Measurements from ENCODE around the gene IFNA4. TPM values are rescaled to one million over a fixed set of nuclear protein-coding genes. Genes with fewer than 3 reads are reported as not detected.

The IFNA4 gene
- total and polyA plus RNA-seq, 2 of the 8 experiments (the other 6 are each of a cell fraction or from before 2014, with no cell fraction given), result not detected

DNA sequence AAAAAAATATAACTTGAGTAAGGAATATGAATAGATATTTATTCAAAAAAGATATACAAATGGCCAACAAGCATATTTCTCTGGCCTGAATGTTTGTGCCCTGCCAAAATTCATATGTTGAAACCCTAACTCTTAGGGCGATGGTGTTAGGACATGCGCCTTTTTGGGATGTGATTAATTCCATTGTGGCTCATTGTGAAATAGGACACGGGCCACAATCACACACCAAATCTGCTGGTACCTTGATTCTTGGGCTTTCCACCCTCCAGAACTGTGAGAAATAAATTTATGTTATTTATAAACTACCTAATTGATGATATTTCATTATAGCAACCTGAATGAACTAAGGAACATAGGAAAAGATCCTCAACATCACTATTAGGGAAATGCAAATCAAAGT lies 15.2 kb downstream of the IFNA4 start:
- WGBS, 2 experiments (ENCODE audit: extremely low coverage in 1 of 2, insufficient coverage in 1 of 2, insufficient read length in 1 of 2, insufficient replicate concordance in 2 of 2, low coverage in 1 of 2, low lambda C conversion rate in 2 of 2, missing lambda C conversion rate in 1 of 2), result 91% methylated on average over 3 of the region's 3 CpGs; no CpG with 5 or more reads in 1 of the 2 experiments
- Histone ChIP-seq H3K4ac (replicated peaks; ENCODE audit: insufficient read length, low read depth, low read length) (no peak overlapping the region), H3K9me3 (ENCODE audit: insufficient read depth in 2 of 2, low read depth in 1 of 2, low read length in 1 of 2) (no peaks in the 10 kb centered on the region), H3K23me2 (ENCODE audit: low read depth, low read length) (no peaks in the 10 kb centered on the region), H2BK12ac (ENCODE audit: low read depth, low read length) (no peak overlapping the region), H2AFZ (ENCODE audit: low read length) (no peak overlapping the region), H3K14ac (ENCODE audit: insufficient read length) (no peak overlapping the region), H3K18ac (ENCODE audit: extremely low read depth, low read length) (no peak overlapping the region), H2BK120ac (replicated peaks; ENCODE audit: low read depth, low read length) (no peak overlapping the region), H4K8ac (ENCODE audit: extremely low read depth, insufficient read depth, low read length) (no peak overlapping the region), H3K4me1 (replicated peaks in 1 of 4; ENCODE audit: control insufficient read depth in 3 of 4, insufficient read depth in 4 of 4, low read length in 3 of 4) (no peaks in the 10 kb centered on the region), H3K23ac (ENCODE audit: insufficient read length) (no peak overlapping the region), H3K9ac (replicated peaks in 1 of 4; ENCODE audit: extremely low read depth in 1 of 4, low read depth in 3 of 4, low read length in 3 of 4) (no peak overlapping the region), H3K79me1 (ENCODE audit: low read depth, low read length) (no peaks in the 10 kb centered on the region), H2BK15ac (ENCODE audit: low read length) (no peak overlapping the region), H3K4me3 (ENCODE audit: extremely low read depth in 1 of 4, insufficient read depth in 2 of 4, low read depth in 3 of 4, low read length in 4 of 4) (no peak overlapping the region), H3K27ac (ENCODE audit: low read depth, low read length) (no peak overlapping the region), H4K91ac (replicated peaks; ENCODE audit: insufficient read length, low read length) (no peak overlapping the region), H4K5ac (ENCODE audit: insufficient read length, low read depth, low read length) (no peak overlapping the region), H4K20me1 (replicated peaks in 1 of 2; ENCODE audit: control insufficient read depth in 1 of 2, insufficient read depth in 2 of 2, low read length in 2 of 2) (no peaks in the 10 kb centered on the region), H3K4me2 (ENCODE audit: insufficient read depth in 1 of 2, low read depth in 2 of 2, low read length in 2 of 2) (no peak overlapping the region), H3K56ac (replicated peaks; ENCODE audit: insufficient read length, low read depth, low read length) (no peak overlapping the region), H2AK5ac (ENCODE audit: low read depth, low read length) (no peak overlapping the region), H2BK5ac (ENCODE audit: low read depth, low read length) (no peak overlapping the region), H3K27me3 (replicated peaks in 1 of 4; ENCODE audit: control insufficient read depth in 3 of 4, extremely low read depth in 1 of 4, insufficient read depth in 3 of 4, low read length in 3 of 4) (no peaks in the 10 kb centered on the region), H2BK20ac (ENCODE audit: low read length) (no peak overlapping the region), H3K36me3 (ENCODE audit: control insufficient read depth in 2 of 4, insufficient read depth in 4 of 4, low read length in 3 of 4) (no peaks in the 10 kb centered on the region), H3K79me2 (ENCODE audit: control insufficient read depth in 1 of 2, insufficient read depth in 2 of 2, low read length in 2 of 2) (no peaks in the 10 kb centered on the region)
- TF ChIP-seq FOSL1 (IDR thresholded peaks at IDR 0.05; ENCODE audit: insufficient read depth, low read depth, low read length), result no peak
- TF ChIP-seq RNF2 (IDR thresholded peaks at IDR 0.05; ENCODE audit: borderline replicate concordance, low read depth, low read length, missing control alignments, poor library complexity, severe bottlenecking), result no peak
- no peak for TF ChIP-seq E2F6 (IDR thresholded peaks at IDR 0.05)
- no peak for TF ChIP-seq RAD21 (IDR thresholded peaks at IDR 0.05 in 1 of 2, conservative IDR thresholded peaks at IDR 0.05 in 1 of 2; ENCODE audit: low read depth in 2 of 2, low read length in 2 of 2)
- no peak for TF ChIP-seq ATF2 (IDR thresholded peaks at IDR 0.05; ENCODE audit: low read length)
- TF ChIP-seq GABPA (IDR thresholded peaks at IDR 0.05; ENCODE audit: borderline replicate concordance, insufficient read depth, low read length), result no peak
- no peak for DNase-seq (ENCODE audit: low read depth in 1 of 2, low spot score in 2 of 2)
- ChIA-PET POLR2A (ENCODE audit: partially characterized antibody) (no interaction called here), CTCF (ENCODE audit: partially characterized antibody) (no interaction called here)
- FAIRE-seq, result no peak
